GM18499 (cell line): ENCODE results near the gene DOCK4.
"Not testable (repeated sequence)": the region's sequence is repeated elsewhere in the genome, so short reads cannot be mapped to it uniquely, and the experiment has no call there.

Experiments used
- ATAC-seq: cut with Tn5 transposase; IDR thresholded peaks from one replicate; pipeline ENCODE4 v1.9.1; 2021; ENCODE audit warnings: moderate number of reproducible peaks; ENCODE audit not compliant: insufficient read depth, unreplicated experiment

The DOCK4 gene

DNA sequence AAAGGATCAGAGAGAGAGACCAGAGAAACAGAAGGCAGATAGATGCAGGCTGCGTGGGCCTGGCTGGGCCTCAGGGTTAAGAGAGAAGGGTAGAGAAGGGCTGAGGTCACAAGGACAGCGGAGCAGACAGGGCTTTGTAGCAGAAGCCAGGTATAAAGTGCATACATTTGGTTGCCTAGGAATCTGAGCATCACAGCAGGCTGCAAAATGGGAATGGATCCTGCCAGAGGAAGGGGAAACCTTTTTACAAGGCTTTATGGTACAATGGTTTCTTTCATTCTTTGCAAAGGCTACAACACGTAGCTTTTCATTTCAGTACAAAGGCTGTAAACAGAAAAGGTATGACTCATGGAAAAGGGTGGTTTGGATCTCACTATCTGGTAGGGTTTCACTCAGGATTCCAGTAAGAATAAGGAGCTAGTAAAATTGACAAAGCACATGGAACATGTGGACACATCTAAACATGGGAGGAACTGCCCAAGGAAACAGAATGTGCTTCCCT lies 275.1 kb downstream of the DOCK4 start:
- no peak for ATAC-seq

DNA sequence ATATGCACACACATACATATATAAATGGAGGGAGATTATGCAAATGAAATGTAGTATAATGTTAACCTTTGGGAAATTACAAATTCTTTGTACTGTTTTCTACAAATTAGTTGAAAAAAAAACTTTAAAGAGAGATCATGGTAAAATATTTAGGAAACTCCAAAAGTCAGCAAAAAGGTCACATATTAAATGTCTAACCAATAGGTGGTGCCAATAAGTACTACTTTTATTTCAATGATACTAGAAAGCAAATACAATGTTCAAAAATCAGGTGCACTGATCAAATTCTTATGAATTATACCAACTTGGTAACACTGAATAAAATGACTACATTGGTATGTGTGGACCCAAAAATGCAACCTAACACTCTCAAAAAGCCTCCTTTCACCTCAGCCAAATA lies 276.9 kb downstream of the DOCK4 start:
- no peak for ATAC-seq

DNA sequence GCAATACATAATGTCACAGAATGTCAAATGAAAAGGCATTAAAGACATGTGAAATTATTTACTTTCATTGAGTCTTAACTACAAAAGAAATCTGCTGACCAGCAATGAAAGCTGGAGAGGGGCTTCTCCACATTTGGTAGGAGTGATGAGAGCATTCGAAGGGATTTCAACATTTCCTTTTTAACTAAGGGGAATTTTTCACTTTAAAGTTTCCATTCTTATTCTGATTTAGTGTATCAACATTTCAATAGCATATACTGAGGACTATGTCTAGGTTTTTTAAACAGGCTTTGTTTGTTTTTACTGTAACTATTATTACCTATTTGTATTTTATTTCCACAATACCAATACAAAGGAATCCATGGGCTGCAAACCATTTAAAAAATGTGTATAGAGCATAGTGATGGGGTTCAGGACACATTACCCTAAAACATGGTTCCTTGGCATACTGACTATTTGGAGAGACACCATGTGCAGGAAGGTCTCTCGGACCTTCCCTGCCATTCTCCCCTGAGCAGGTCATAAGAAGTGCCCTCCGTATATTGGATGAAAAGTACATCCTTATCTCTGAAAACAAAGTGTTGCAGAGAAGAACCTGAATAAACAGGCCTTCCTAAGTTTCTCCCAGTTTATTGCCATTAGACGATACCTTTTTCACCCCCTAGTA lies 278.7 kb downstream of the DOCK4 start:
- no peak for ATAC-seq

DNA sequence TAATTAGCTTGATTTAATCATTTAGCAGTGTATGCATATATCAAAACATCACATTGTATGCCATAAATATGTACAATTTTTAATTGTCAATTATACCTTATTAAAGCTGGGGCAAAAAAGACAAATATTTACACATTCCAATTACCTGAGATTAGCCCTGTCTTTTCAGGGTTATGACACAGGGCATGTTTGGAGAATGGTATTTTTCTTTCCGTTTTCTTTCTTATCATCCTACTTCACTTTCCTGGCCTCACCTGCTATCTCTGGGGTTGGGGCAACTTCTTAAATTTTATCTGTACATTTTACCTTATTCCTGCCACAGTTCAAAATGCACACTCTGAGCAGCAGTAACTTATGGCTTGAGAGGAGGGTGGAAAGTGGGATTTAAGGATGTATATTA lies 285.9 kb downstream of the DOCK4 start:
- ATAC-seq, result no peak

DNA sequence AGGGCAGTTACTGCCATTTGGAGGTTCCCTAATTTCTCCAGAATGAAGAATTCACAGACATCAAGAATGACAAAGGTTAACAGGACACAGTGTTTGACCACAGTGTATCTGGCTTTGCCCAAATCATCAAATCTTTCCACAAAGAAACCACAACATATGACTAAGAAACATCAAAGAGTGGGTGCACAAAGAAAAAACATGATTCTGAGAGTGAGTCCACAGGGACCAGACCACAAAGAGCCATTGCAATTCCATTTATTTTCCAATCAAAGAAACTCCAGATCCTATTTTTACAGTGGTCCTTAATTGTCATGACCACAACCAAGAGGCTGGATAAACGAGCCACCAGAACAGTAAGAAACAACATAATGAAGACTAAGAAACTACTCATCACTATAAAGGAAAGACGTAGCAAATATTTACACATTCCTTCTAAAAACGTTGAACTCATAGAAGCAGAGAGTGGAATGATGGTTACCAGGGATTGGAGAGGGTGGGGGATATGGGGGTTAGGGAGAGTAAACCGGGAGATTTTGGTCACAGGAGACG lies 286.5 kb downstream of the DOCK4 start:
- ATAC-seq, result no peak

DNA sequence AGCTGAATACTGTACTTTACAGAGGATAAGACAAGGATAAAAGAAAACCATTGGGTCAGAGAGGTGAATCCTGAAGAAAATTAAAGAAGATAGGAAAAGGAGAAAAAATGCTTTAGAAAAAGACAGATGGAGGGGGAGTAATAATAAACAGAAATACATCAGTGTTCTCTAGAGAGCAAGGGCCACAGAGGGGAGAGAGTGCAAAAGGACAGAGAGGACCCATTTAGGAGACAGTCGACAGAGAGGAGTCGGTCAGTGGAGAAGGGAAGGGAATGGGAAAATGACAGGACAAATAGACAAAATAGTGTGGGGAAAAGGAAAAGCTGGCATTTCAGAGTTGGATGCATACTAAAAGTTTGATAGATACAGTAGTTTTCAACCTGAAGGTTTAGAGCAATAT lies 287.0 kb downstream of the DOCK4 start:
- ATAC-seq, result no peak

DNA sequence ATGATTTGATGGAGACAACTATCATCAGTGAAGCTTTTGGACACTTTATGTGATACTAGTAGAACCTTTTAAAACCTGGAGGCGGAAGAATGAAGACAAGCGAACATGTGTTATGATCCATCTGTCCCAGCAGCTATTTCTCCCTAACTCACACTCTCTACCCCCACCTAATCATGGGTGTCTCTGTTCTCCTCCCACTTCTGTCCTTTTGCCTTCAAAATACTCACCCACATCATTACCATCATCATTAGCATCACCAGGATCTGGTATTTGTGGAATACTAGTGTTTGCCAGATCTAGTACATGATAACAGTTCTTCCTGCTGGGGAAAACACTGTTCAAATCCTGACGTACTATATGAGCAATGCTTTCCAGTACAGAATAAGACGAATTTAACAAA lies 287.7 kb downstream of the DOCK4 start:
- ATAC-seq, result no peak

DNA sequence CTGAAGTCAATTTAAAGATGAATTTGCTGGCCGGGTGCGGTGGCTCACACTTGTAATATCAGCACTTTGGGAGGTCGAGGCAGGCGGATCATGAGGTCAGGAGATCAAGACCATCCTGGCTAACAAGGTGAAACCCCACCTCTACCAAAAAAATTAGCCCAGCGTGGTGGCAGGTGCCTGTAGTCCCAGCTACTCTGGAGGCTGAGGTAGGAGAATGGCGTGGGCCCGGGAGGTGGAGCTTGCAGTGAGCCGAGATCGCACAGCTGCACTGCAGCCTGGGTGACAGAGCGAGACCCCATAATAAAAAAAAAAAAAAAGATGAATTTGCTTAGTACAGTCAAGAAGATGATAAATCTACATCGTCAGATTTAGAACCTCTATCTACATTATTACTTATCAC lies 288.8 kb downstream of the DOCK4 start:
- ATAC-seq, result not testable (repeated sequence)

DNA sequence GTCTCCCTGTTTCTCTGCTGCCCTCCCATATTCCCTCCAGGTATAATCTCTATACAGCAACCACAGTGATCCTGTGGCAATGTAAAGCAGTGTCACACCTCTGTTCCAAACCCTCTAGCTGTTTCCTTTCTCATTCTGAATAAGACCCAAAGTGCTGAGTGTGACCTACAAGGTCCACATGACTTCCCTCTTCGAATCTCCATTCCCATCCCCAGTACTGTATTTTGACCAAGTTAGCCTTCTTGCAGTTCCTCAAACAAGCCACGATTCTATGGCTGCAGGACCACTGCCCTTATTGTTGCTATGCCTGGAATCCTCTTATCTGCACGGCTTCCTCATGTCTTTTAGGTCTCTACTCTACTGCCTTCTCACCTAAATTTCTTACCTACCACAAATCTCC lies 291.9 kb downstream of the DOCK4 start:
- ATAC-seq, result no peak

DNA sequence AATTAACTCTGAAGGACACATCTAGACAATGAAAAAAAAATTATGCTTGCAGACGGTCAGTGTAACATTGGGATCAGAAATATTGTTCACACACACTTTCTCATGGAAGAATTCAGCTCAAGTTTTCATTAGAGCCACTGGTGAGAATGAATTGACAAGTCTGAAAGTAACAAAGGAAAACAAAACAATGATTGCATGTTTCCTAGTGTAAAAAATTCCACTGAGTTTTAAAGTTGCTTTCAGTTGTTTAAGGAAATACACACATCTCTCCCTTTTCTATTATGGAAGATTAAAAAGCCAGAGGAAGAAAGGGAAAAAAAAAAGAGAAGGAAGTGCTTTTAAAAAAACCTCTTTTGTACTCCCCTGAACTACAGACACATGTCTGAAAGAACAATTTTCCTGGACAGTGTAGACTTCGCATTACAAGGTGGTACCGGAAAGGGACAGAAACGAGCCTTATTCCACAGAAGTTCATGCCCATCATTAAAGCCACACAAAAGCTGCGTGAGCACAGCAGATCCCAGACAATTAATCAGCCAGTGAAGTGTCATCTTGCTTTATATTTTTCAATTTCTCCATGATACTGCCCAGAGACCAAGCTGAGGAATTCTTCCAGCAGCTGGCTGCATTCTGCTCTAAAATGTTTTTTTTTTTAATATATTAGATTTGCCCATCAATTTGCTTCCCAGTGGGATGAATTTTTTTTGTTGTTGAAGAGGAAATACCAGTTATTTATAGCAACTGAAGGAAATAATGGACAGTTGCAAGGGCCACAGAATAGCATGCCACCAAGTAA lies 294.8 kb downstream of the DOCK4 start:
- no peak for ATAC-seq

DNA sequence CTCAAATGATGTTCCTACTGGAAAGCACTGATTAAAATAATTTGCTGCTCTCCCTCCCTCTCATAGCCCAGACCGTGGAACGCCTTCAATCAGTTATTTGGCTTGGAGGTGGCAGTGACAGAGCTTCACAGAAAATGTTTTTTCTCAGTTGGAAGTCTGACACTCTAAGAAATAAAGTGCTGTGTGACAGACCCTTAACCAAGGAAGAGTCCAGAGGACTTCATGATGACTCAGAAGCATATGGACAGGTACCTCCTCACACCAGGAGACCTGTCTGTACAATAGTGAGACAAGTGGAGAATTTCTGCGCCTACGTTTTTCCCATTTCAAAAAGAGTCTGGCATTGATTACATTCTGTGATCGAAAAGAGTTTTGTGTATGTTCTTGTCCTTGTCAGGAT lies 295.5 kb downstream of the DOCK4 start:
- ATAC-seq, result no peak

DNA sequence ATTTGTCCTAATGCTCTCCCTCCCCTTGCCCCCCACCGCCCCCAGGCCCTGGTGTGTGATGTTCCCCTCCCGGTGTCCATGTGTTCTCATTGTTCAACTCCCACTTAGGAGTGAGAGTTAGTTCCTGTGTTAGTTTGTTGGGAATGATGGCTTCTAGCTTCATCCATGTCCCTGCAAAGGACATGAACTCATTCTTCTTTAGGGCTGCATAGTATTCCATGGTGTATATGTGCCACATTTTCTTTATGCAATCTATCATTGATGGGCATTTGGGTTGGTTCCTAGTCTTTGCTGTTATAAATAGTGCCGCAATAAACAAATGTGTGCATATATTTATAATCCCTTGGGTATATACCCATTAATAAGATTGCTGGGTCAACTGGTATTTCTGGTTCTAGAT lies 297.5 kb downstream of the DOCK4 start:
- not testable (repeated sequence) for ATAC-seq

DNA sequence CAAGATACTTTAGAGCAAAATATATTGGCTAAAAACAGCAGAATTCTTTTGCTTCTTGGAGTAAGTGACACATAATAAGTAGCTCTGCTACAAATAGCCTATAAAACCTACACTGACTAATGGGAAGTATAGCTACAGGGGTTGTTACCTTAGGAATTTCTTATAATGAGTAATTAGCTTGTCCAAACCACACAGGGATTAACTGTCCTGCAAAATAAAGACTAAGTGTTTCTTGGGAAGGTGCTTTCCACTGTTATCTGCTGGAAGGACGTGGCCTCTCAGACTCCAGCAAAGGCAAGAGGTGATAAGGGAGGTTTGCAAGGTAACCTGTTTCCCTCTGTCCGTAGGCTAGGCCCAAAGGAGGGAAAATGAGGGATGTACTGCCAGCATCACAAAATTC lies 302.4 kb downstream of the DOCK4 start:
- no peak for ATAC-seq

DNA sequence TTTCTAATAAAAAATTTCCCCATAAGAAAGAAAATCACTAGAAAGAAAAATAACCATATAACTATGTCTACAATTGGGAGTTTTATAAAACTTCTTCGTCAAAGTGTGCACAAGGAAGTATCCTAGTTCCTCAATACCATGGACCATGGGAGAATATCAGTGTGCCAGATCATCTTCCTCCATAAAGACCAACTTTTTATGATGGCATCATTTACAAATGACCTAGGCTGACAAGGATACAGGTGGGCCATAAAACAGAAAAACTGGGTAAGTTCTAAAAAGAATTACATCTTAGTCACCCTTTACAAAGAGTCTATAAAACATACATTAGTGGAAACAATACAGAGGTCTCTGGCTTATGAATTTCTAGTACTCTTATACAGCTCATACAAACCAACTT lies 303.2 kb downstream of the DOCK4 start:
- no peak for ATAC-seq

DNA sequence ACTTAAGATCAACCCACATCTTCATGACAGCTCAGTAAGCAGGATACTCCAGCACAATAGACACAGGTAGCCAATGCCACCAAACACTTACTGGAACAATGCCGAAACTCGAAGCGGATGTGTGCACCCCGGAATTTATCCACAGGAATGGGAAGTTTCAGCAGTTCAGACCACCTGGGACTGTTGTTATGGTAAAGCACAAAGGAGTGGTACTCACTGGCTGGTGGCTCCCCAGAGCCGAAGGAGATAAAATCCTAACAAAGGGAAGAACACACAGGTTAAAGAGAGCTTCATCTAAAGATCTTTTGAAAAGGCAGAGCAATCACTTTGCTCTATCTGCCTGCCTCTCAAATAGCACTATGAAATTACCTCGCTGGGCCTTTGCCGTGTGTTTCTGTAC lies 305.9 kb downstream of the DOCK4 start:
- no peak for ATAC-seq

DNA sequence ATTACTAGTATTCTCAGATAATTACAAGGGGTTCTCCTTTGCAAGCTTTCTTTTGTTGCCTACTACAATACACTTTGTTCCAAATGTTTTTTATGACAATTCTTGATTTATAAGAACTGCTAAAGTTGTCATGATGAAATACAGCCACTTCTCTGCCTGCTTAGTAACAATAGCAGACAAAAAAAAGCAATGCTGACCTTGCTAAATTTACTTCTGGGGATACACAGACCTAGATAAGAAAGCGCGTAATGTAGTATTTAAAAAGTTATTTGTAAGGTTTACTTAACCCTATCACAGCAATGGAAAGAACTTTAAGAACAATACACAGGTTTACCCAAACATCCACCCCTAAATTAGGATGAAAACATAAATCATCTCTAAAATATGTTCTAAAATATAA lies 311.1 kb downstream of the DOCK4 start:
- ATAC-seq, result no peak

DNA sequence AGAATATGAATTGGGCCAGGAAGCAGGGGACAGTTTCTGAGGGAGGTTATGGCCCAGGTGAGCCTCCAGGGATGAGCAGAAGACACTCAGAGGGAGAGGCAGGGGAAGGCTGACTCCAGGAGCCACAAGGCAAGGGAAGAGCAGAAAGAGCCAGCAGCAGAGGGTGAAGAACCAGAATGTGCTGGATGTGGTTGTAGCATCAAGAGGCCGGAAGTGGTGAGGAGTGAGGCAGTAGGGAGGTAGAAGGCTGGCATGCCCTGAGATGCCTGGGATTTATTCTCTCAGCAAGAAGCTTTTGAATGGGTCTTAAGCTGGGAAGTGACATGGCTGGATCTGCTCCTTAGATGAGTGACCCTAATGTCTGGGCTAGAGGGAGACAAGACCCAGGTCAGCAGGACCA lies 311.7 kb downstream of the DOCK4 start:
- no peak for ATAC-seq

DNA sequence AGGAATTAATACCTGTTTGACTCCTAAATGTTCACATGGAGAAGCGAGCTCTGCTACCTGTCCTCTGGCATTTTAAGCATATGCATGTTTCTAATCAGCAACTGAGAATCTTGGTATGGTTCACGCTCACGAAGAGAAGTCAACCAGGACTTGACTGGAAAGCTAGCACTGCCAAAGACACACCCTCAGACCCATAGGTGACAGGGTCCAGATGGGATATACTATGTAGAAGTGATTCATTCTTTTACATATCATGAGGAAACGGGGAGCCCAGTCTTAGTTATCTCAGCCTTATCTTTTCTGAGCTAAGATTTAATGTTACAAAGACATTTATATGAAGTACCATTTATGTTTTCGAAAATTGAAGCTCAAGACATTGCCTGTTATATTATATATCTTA lies 313.0 kb downstream of the DOCK4 start:
- ATAC-seq, result no peak

DNA sequence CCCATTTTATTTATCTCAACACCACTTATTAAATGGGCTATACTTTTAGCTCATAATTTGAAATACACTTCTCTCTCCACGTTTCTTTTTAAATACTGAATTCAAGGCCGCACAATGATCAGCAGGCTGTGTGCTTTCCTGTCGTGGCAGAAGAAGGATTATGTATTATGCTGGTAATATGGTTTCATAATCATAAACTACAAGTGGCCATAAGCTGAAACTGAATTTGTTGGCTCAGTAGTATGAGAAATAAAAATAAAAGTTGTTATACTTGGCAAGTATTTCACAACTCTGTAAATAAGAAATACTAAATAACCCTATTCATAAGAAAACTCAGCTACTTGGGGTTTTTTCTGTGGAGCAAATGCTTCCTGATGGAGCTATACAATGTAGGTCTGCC lies 313.6 kb downstream of the DOCK4 start:
- no peak for ATAC-seq

DNA sequence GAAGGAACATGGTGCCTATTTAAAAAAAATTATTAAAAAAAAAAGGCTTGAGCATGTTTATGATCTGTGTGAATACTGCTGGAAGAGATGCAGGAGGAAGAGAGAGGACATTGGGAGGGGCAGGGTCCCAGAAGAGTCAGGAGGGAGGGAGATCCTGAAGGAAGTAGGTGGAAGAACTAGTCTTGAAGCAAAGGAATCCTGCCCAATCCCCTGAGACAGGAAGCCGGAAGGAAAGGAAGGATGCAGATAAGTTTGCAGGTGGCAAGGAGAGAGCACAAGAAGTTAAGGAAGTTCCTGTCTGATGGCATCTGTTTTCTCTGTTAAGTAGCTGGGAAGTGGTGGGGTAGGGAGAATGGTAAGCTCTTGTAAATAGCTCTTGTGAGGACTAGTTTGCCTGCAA lies 318.5 kb downstream of the DOCK4 start:
- ATAC-seq, result no peak

DNA sequence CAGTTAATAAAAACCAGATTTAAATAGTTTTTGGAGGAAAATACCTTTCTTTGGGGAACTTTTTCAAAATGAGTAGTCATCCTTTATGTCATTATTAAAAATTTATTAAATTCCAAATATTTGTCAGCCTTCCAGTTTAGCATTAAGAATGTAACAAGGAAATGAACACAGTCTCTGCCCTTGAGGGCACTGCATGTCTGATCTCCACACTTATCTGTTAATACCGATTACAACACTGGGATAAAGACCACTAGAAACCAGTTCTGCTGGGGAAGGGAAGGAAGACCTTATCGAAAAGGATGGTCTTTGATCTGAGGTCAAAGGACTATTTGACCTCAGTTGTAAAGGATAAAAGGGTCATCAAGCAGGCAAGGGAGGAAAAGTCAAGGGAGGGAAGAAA lies 320.0 kb downstream of the DOCK4 start:
- no peak for ATAC-seq

DNA sequence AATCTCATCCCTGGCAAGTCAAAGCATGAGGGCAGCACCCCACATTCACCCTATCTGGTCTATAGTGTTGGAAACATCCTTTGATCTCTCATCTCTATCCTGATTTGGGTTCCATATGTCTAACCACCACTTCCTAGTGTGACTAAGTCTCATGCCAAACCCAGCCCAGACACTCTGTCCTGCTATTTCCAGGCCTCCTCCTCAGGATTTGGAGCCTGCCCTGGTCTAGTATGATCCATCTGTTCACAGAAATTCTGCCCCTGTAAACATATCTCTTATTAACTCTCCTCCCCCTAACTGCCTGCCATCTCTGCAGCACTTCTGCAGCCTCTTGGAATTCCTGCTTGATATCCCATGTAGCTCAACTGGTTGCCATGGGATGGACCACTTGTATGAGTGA lies 323.0 kb downstream of the DOCK4 start:
- ATAC-seq, result no peak
